Naive thymus-derived CD8-positive, alpha-beta T cell (primary cell): ENCODE measurements around the gene RADX. TPM values are rescaled to one million over a fixed set of nuclear protein-coding genes. Genes with fewer than 3 reads are reported as not detected.
A peak's percentile ranks its signal among the peaks of the same experiment; 100 is the strongest.

Source experiments
- ATAC-seq, 2 donors: fragments of 150-1000 bp; cut with Tn5 transposase in 1 of 2; sonication (Bioruptor Pico), chemical (Tn5 transposase) in 1 of 2; 1 replicate in 1 of 2; 2 replicates in 1 of 2; pipeline ENCODE4 v1.10.0; 2021; ENCODE audit warnings: mild to moderate bottlenecking in 2 of 2, moderate library complexity in 2 of 2
- POLR2A ChIA-PET: fragments of 350-600 bp; sonication (Branson Sonifier 250); formaldehyde crosslinking; loops from one replicate; lab custom pipeline; 2021; ENCODE audit warnings: antibody characterized with exemption; lab: Charles Lee
- DNase-seq, 10 donors: peaks; one replicate each; pipeline versions ENCODE4 v3.0.0 to v3.0.0-alpha.2; 2020 to 2022
- H3K27ac Mint-ChIP-seq, 10 donors: one replicate each; pipeline ENCODE4 v1.8.0; 2020 to 2022; ENCODE audit warnings: mild to moderate bottlenecking in 10 of 10, mixed read lengths in 10 of 10, moderate library complexity in 4 of 10, inconsistent platforms in 1 of 10
- H3K27me3 Mint-ChIP-seq, 5 donors: one replicate each; pipeline ENCODE4 v1.8.0; 2021 to 2022; ENCODE audit warnings: mixed read lengths in 5 of 5
- H3K36me3 Mint-ChIP-seq, 3 donors: one replicate each; pipeline ENCODE4 v1.8.0; 2020 to 2022; ENCODE audit warnings: mixed read lengths in 3 of 3, mild to moderate bottlenecking in 2 of 3, inconsistent platforms in 1 of 3
- H3K4me1 Mint-ChIP-seq, 4 donors: one replicate each; pipeline ENCODE4 v1.8.0; 2021 to 2022; ENCODE audit warnings: mixed read lengths in 4 of 4
- H3K4me3 Mint-ChIP-seq, 10 donors: one replicate each; pipeline ENCODE4 v1.8.0; 2020 to 2022; ENCODE audit warnings: mild to moderate bottlenecking in 10 of 10, mixed read lengths in 10 of 10, moderate library complexity in 6 of 10, inconsistent platforms in 1 of 10
- H3K9me3 Mint-ChIP-seq, 9 donors: one replicate each; pipeline ENCODE4 v1.8.0; 2020 to 2022; ENCODE audit warnings: mixed read lengths in 9 of 9, mild to moderate bottlenecking in 3 of 9, inconsistent platforms in 1 of 9, moderate library complexity in 1 of 9
- polyA plus RNA-seq, 3 donors: library from polyadenylated mRNA; unstranded; fragments of 300-500 nt; fragmentation: Illumina TruSeq; gene quantifications; one replicate each; pipeline ENCODE4 v1.2.3, GENCODE V29; 2021
- total RNA-seq, 8 experiments: library from RNA in 2 of 8; stranded (reverse) in 2 of 8; gene quantifications; one replicate each; pipeline ENCODE4 v1.2.3 and lab custom pipeline; 2021 to 2026

RADX gene
- total and polyA plus RNA-seq, 5 experiments from 2014 or later, result 2.1 to 13.4 (median 3.1) TPM

DNA sequence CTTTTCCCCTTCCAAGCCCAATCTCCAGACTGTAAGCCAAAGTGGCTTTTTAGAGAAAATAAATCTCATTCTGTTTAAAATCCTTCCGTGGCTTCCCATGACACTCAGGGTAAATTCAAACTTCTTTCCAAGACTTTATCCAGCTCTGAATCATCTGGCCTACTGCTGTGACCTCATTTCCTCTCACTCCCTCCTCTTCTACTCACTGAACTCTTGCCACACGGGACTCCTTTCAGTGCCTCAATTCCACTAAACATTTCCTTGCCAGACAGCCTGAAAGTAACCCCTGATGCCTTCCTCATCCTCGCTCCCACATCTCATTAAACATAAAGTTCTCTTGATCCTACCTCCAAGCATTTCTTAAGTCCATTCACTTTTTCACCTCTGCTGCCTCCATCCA lies 86.9 kb downstream of the RADX start:
- H3K4me3 Mint-ChIP-seq, result no peak overlapping the region
- POLR2A ChIA-PET, result no interaction called here
- ATAC-seq (no peak), DNase-seq (no peak)
- H3K9me3 Mint-ChIP-seq, result no peaks in the 10 kb centered on the region
- H3K27ac Mint-ChIP-seq, result no peak overlapping the region
- H3K36me3 Mint-ChIP-seq, result no peaks in the 10 kb centered on the region
- H3K27me3 Mint-ChIP-seq, result peaks cover 3 to 23% (median 6%) of the 10 kb centered on the region in 5 donors
- H3K4me1 Mint-ChIP-seq, result no peaks in the 10 kb centered on the region

GRCh38 chrX:106702636-106703035 lies 90.9 kb downstream of the RADX start:
- Mint-ChIP-seq H3K4me1 (no peaks in the 10 kb centered on the region), H3K36me3 (no peaks in the 10 kb centered on the region), H3K9me3 (no peaks in the 10 kb centered on the region), H3K4me3 (no peak overlapping the region), H3K27me3 (peaks cover 0 to 18% (median 6%) of the 10 kb centered on the region in 5 donors), H3K27ac (no peak overlapping the region)
- POLR2A ChIA-PET, result no interaction called here
- no peak for ATAC-seq
- no peak for DNase-seq

- Mint-ChIP-seq H3K4me1 (no peaks in the 10 kb centered on the region), H3K27ac (no peak overlapping the region), H3K9me3 (no peaks in the 10 kb centered on the region), H3K36me3 (no peaks in the 10 kb centered on the region), H3K27me3 (peaks cover 0 to 1% (median 0%) of the 10 kb centered on the region in 5 donors), H3K4me3 (no peak overlapping the region)
- DNase-seq, result no peak
- ATAC-seq, result no peak
- POLR2A ChIA-PET, result no interaction called here
These were observed 94.7 kb downstream of the RADX start for GRCh38 chrX:106706466-106706865.

- Mint-ChIP-seq H3K27me3 (peaks cover 0 to 1% (median 0%) of the 10 kb centered on the region in 5 donors), H3K4me1 (no peaks in the 10 kb centered on the region), H3K36me3 (no peaks in the 10 kb centered on the region), H3K4me3 (no peak overlapping the region), H3K27ac (no peak overlapping the region), H3K9me3 (no peaks in the 10 kb centered on the region)
- POLR2A ChIA-PET, result no interaction called here
- ATAC-seq (no peak), DNase-seq (no peak)
These were observed 96.1 kb downstream of the RADX start for GRCh38 chrX:106707771-106708454.

DNA sequence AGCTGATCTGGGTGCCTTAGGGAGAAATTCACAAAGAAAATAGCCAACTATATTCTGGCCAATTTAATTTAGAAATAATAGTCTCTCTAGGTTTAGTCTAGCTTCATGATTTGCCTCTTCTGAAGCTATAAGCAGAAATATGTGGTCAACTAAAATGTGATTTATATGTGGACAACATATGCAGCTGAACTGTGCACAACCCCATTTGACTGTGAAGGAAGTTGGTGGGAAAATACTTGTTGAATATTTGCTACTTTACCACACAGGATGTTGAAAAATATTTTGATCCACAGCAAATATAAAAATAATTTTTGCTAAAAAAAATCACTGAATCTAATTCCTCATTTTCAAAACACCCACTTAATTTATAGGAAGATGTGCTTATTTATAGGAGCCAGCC lies 99.0 kb downstream of the RADX start:
- ATAC-seq, result no peak
- H3K27ac Mint-ChIP-seq, result no peak overlapping the region
- H3K27me3 Mint-ChIP-seq, result peaks cover 0 to 3% (median 0%) of the 10 kb centered on the region in 5 donors
- POLR2A ChIA-PET, result no interaction called here
- peaks cover 0 to 2% (median 0%) of the 10 kb centered on the region in 9 donors for H3K9me3 Mint-ChIP-seq
- H3K36me3 Mint-ChIP-seq, result no peaks in the 10 kb centered on the region
- H3K4me1 Mint-ChIP-seq, result no peaks in the 10 kb centered on the region
- no peak for DNase-seq
- H3K4me3 Mint-ChIP-seq, result no peak overlapping the region

DNA sequence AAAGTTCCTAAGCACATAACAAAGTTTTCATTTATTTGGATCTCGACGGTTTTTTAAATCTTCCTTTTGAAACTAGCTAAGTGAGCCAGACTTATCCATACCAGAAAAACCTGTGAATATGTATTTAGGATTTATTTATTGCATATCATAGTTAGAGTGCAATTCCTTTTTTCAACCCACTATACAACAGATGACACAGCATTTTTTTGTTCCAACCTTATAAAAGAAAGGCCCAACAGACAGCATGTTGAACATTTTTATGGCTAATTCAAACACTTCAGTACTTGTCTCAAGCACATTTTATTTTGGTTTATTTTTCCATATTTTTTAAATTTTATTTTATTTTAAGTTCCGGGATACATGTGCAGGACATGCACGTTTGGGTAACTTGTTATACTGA lies 99.6 kb downstream of the RADX start:
- no peak for DNase-seq
- no peaks in the 10 kb centered on the region for H3K4me1 Mint-ChIP-seq
- peaks cover 0 to 2% (median 0%) of the 10 kb centered on the region in 9 donors for H3K9me3 Mint-ChIP-seq
- POLR2A ChIA-PET, result no interaction called here
- H3K27ac Mint-ChIP-seq, result no peak overlapping the region
- no peaks in the 10 kb centered on the region for H3K36me3 Mint-ChIP-seq
- peaks cover 0 to 4% (median 2%) of the 10 kb centered on the region in 5 donors for H3K27me3 Mint-ChIP-seq
- ATAC-seq, result no peak
- no peak overlapping the region for H3K4me3 Mint-ChIP-seq

DNA sequence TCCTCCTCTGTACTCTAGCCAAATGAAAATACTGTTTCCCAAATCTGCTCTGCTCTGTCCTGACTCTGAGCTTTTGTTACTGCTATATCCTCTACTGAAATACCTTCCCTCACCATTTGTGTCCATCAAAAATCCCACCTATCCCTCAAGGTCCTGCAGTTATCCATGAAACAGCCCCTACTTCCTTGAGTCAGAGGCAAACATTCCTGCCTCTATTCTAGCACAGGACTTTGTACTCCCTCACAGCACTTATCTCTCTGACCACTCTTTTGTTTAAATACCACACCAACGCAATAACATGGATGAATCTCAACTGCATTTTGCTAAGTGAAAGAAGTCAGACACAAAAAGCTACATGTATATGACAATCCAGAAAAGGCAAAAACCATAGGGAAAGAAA lies 104.2 kb downstream of the RADX start:
- ATAC-seq, result no peak
- no peak for DNase-seq
- H3K27ac Mint-ChIP-seq, result no peak overlapping the region
- H3K36me3 Mint-ChIP-seq, result no peaks in the 10 kb centered on the region
- no peak overlapping the region for H3K4me3 Mint-ChIP-seq
- H3K4me1 Mint-ChIP-seq, result no peaks in the 10 kb centered on the region
- peaks cover 0 to 2% (median 0%) of the 10 kb centered on the region in 9 donors for H3K9me3 Mint-ChIP-seq
- POLR2A ChIA-PET, result no interaction called here
- peaks cover 0 to 5% (median 2%) of the 10 kb centered on the region in 5 donors for H3K27me3 Mint-ChIP-seq

DNA sequence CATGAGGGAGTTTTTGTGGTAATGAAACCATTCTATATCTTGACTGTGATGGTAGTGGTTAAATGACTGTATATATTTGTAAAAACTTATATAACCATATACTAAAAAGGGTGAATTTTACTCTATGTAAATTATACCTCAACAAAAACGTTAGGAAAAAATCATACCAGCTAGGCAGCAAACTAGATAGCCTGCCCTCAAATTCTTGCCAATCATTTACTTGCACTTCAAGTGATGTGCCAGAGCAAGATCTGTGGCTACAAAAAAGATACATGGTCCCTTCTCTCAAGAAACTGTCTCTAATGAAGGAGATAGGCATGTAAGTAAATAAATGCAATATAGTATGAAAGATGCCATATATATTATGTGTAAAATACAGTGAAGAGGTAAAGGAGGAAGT lies 104.7 kb downstream of the RADX start:
- H3K27me3 Mint-ChIP-seq, result peaks cover 0 to 5% (median 2%) of the 10 kb centered on the region in 5 donors
- H3K36me3 Mint-ChIP-seq, result no peaks in the 10 kb centered on the region

DNA sequence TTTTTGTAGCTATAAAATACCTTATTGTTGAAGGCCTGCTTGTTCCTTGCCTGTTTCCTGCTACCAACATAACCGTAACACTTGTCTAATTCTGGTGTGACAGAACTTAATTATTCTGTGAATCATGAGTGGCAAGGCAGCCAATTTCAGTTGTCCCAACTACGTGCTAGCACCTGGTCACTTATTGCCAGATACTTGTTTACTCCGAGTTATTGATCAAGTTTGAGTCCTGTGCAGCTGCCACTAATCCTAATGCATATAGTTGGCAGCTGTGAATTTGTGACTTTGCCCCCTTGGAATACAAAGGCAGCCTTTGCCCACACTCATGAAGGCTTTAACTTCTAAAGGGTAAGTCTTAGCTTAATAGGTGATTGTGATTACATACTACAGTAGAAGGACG lies 106.9 kb downstream of the RADX start:
- DNase-seq (no peak), ATAC-seq (no peak)
- no peaks in the 10 kb centered on the region for H3K4me1 Mint-ChIP-seq
- POLR2A ChIA-PET, result no interaction called here
- no peak overlapping the region for H3K27ac Mint-ChIP-seq
- H3K9me3 Mint-ChIP-seq, result peaks cover 0 to 2% (median 0%) of the 10 kb centered on the region in 9 donors
- H3K27me3 Mint-ChIP-seq, result peaks cover 5 to 15% (median 8%) of the 10 kb centered on the region in 5 donors
- no peak overlapping the region for H3K4me3 Mint-ChIP-seq
- H3K36me3 Mint-ChIP-seq, result no peaks in the 10 kb centered on the region

More for the DNA sequence above, 104.7 kb downstream of the RADX start:
- no peak overlapping the region for H3K27ac Mint-ChIP-seq
- DNase-seq, result no peak
- H3K9me3 Mint-ChIP-seq, result peaks cover 0 to 2% (median 0%) of the 10 kb centered on the region in 9 donors
- POLR2A ChIA-PET, result no interaction called here
- ATAC-seq, result no peak
- H3K4me1 Mint-ChIP-seq, result no peaks in the 10 kb centered on the region
- H3K4me3 Mint-ChIP-seq, result no peak overlapping the region

- Mint-ChIP-seq H3K4me1 (peaks cover 0 to 9% (median under 1%) of the 10 kb centered on the region in 4 donors), H3K9me3 (no peaks in the 10 kb centered on the region), H3K27me3 (peaks cover 17 to 50% (median 28%) of the 10 kb centered on the region in 5 donors), H3K36me3 (no peaks in the 10 kb centered on the region), H3K27ac (no peak overlapping the region), H3K4me3 (peak overlapping the region in 7 of 10 donors; percentile 8 to 72 (median 66))
- POLR2A ChIA-PET, result no interaction called here
- DNase-seq (no peak), ATAC-seq (no peak)
These were observed 114.2 kb downstream of the RADX start for GRCh38 chrX:106725931-106726330.

- Mint-ChIP-seq H3K27ac (peak within 1 kb of the TSS in 2 of 10 donors; percentile 3 to 46), H3K36me3 (no peaks in the 10 kb centered on the region), H3K27me3 (peaks cover 21 to 46% (median 27%) of the 10 kb centered on the region in 5 donors), H3K4me1 (peaks cover 0 to 9% (median under 1%) of the 10 kb centered on the region in 4 donors), H3K4me3 (peak within 1 kb of the TSS; percentile 8 to 72 (median 60)), H3K9me3 (no peaks in the 10 kb centered on the region)
- no peak for DNase-seq
- POLR2A ChIA-PET, result no interaction called here
- ATAC-seq, result no peak
These were observed 115.0 kb downstream of the RADX start, which contains the start of gene RNF128 for GRCh38 chrX:106726485-106727437. Gene RNF128, plus strand, starts transcription at chrX:106726701. Its CDS starts 213 bp downstream, at chrX:106726914.

DNA sequence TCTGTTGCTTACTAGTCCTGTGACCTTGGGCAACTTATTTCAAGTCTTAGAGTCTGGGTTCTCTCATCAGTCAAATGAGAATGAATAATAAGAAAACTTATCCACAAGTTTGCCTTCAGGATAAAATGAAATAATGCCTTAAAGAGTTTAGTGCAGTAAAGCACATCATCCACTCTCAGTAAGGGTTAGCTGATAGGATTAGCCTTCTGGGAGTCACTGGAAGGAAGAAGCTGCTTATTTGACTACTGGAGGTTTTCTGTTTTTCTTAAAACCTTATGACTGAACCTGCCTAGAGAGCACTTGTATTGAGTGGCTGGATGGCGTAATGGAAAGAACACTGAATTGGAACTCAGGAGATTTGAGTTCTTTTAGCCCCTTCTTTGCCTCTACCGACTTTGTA lies 116.6 kb downstream of the RADX start:
- DNase-seq (no peak), ATAC-seq (no peak)
- Mint-ChIP-seq H3K36me3 (no peaks in the 10 kb centered on the region), H3K27ac (no peak overlapping the region), H3K9me3 (no peaks in the 10 kb centered on the region), H3K4me1 (peaks cover 0 to 9% (median under 1%) of the 10 kb centered on the region in 4 donors), H3K4me3 (no peak overlapping the region), H3K27me3 (peaks cover 22 to 38% (median 28%) of the 10 kb centered on the region in 5 donors)
- POLR2A ChIA-PET, result no interaction called here
